ENCODE measurements around the gene TAF4. TPM values are rescaled to one million over a fixed set of nuclear protein-coding genes. Genes with fewer than 3 reads are reported as not detected.

TAF4 gene
- total RNA-seq, 1 donor from 2014 or later, result 6.5 TPM

GRCh38 chr20:61931476-61932198 lies 134.0 kb downstream of the TAF4 start:
- no peak for TF ChIP-seq CTCF (conservative IDR thresholded peaks at IDR 0.05; ENCODE audit: low read depth, low read length)
- DNase-seq (ENCODE audit: low read depth), result no peak
- H3K4me3 ChIP-seq (ENCODE audit: low read depth, low read length), result no peak overlapping the region

GRCh38 chr20:61930776-61931475 lies 134.8 kb downstream of the TAF4 start:
- H3K4me3 ChIP-seq (ENCODE audit: low read depth, low read length), result no peak overlapping the region
- TF ChIP-seq CTCF (conservative IDR thresholded peaks at IDR 0.05; ENCODE audit: low read depth, low read length), result no peak
- no peak for DNase-seq (ENCODE audit: low read depth)

- no peak for DNase-seq (ENCODE audit: low read depth)
- no peak overlapping the region for H3K4me3 ChIP-seq (ENCODE audit: low read depth, low read length)
- no peak for TF ChIP-seq CTCF (conservative IDR thresholded peaks at IDR 0.05; ENCODE audit: low read depth, low read length)
Observed at GRCh38 chr20:61929971-61930666, 135.6 kb downstream of the TAF4 start.

- no peak for DNase-seq (ENCODE audit: low read depth)
- no peak overlapping the region for H3K4me3 ChIP-seq (ENCODE audit: low read depth, low read length)
- TF ChIP-seq CTCF (conservative IDR thresholded peaks at IDR 0.05; ENCODE audit: low read depth, low read length), result no peak
Observed at GRCh38 chr20:61929561-61929960, 136.1 kb downstream of the TAF4 start.

GRCh38 chr20:61927826-61928541 lies 137.7 kb downstream of the TAF4 start:
- no peak for DNase-seq (ENCODE audit: low read depth)
- no peak overlapping the region for H3K4me3 ChIP-seq (ENCODE audit: low read depth, low read length)
- TF ChIP-seq CTCF (conservative IDR thresholded peaks at IDR 0.05; ENCODE audit: low read depth, low read length), result no peak

GRCh38 chr20:61927193-61927825 lies 138.4 kb downstream of the TAF4 start:
- TF ChIP-seq CTCF (conservative IDR thresholded peaks at IDR 0.05; ENCODE audit: low read depth, low read length), result no peak
- DNase-seq (ENCODE audit: low read depth), result no peak
- H3K4me3 ChIP-seq (ENCODE audit: low read depth, low read length), result no peak overlapping the region
